A673 (cell line): Measurements from ENCODE around the gene DTL.

ENCODE experiments used
- EZH2 ChIP-seq: fragments of 200-600 bp; sonication (generic); IDR thresholded peaks from 2 replicates; pipeline ENCODE4 v1.6.1; 2017; ENCODE audit warnings: borderline replicate concordance, low read depth, mild to moderate bottlenecking, mixed read lengths, antibody characterized with exemption, low read length; ENCODE audit not compliant: poor library complexity, severe bottlenecking
- TF ChIP-seq, protein P1 (sequence below): fragments of 300-800, 200-600 bp; sonication (generic); conservative IDR thresholded peaks from 2 replicates; pipeline ENCODE4 v1.5.1; 2017; ENCODE audit warnings: low read depth, mild to moderate bottlenecking, antibody characterized with exemption, low read length, moderate library complexity, mixed read lengths

DNA sequence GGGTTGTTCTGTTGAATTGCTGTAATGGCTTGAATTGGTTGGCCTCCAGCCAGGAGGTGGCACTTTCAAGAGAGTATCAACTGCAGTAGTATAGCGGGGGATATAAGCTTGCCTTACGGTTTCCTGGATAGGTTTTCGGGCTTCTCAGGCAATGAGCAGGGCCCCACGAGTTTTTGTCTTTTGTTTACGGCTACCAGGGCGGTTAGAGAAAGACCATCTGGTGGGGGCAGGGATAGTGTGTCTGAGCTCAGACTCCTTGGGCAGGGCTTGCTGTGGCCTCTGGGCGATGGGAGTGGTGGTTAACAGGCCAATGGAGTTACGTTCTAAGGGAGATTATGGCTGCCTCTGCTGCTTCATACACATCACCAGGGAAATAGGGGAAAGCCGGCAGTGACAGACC, 62.8 kb downstream of the DTL start:
- TF ChIP-seq, protein P1, sequence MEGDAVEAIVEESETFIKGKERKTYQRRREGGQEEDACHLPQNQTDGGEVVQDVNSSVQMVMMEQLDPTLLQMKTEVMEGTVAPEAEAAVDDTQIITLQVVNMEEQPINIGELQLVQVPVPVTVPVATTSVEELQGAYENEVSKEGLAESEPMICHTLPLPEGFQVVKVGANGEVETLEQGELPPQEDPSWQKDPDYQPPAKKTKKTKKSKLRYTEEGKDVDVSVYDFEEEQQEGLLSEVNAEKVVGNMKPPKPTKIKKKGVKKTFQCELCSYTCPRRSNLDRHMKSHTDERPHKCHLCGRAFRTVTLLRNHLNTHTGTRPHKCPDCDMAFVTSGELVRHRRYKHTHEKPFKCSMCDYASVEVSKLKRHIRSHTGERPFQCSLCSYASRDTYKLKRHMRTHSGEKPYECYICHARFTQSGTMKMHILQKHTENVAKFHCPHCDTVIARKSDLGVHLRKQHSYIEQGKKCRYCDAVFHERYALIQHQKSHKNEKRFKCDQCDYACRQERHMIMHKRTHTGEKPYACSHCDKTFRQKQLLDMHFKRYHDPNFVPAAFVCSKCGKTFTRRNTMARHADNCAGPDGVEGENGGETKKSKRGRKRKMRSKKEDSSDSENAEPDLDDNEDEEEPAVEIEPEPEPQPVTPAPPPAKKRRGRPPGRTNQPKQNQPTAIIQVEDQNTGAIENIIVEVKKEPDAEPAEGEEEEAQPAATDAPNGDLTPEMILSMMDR, result no peak
- TF ChIP-seq EZH2, result no peak
